Ishikawa (cell line): ENCODE data around the gene ZMYND8.

ENCODE experiments used
- CEBPB ChIP-seq: IDR thresholded peaks from 2 replicates; pipeline ENCODE4 v1.6.1; 2012
- CREB1 ChIP-seq: IDR thresholded peaks from 2 replicates; pipeline ENCODE4 v1.6.1; 2012; ENCODE audit warnings: low read depth
- EP300 ChIP-seq: IDR thresholded peaks from 2 replicates; pipeline ENCODE4 v1.6.1; 2012; ENCODE audit warnings: borderline replicate concordance
- FOXM1 ChIP-seq: IDR thresholded peaks from 2 replicates; pipeline ENCODE4 v1.6.1; 2012; ENCODE audit warnings: low read depth, borderline replicate concordance
- NFIC ChIP-seq: IDR thresholded peaks from 2 replicates; pipeline ENCODE4 v1.6.1; 2012
- RAD21 ChIP-seq: IDR thresholded peaks from 2 replicates; pipeline ENCODE4 v1.6.1; 2012; ENCODE audit warnings: low read depth
- TAF1 ChIP-seq: IDR thresholded peaks from 2 replicates; pipeline ENCODE4 v1.6.1; 2012; ENCODE audit warnings: low read depth, mild to moderate bottlenecking
- TCF12 ChIP-seq: IDR thresholded peaks from 2 replicates; pipeline ENCODE4 v1.6.1; 2012; ENCODE audit warnings: low read depth
- TEAD4 ChIP-seq: IDR thresholded peaks from 2 replicates; pipeline ENCODE4 v1.6.1; 2012
- YY1 ChIP-seq: IDR thresholded peaks from 2 replicates; pipeline ENCODE4 v1.6.1; 2012; ENCODE audit warnings: low read depth
- TF ChIP-seq, protein P1 (sequence below): IDR thresholded peaks from 2 replicates; pipeline ENCODE4 v1.6.1; 2012; ENCODE audit warnings: low read depth, mild to moderate bottlenecking
- TF ChIP-seq, protein P2 (sequence below): IDR thresholded peaks from 2 replicates; pipeline ENCODE4 v1.6.1; 2012

DNA sequence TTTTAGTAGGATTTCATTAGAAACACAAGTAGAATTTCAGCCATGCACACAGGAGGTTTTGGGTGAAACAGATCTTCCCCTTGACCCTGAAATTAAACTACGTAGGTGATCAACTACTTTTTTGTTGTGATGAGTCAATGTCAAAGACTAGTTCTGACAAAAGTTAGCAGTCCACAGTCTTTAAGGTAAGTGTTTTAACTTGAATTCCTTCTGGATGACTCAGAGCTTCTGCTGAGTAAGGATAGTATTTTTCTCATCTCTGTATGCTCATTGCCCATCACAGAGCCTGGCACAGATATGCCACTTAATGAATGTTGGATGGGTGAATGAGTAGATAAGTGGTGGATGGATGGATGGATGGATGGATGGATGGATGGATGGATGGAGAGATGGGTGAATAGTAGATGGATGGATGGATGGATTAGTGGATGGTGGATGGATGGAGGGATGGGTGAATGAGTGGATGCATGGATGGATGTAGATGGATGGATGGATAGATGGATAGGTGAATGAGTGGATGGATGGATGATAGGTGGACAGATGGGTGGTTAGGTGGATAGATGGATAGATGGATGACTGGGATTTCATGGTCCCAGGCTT is 165.3 kb downstream of the ZMYND8 start:
- TF ChIP-seq NFIC: no peak
- TF ChIP-seq TEAD4: no peak
- TF ChIP-seq EP300: no peak
- TF ChIP-seq CREB1: no peak
- no peak for TF ChIP-seq FOXM1
- no peak for TF ChIP-seq RAD21
- TF ChIP-seq, protein P1, sequence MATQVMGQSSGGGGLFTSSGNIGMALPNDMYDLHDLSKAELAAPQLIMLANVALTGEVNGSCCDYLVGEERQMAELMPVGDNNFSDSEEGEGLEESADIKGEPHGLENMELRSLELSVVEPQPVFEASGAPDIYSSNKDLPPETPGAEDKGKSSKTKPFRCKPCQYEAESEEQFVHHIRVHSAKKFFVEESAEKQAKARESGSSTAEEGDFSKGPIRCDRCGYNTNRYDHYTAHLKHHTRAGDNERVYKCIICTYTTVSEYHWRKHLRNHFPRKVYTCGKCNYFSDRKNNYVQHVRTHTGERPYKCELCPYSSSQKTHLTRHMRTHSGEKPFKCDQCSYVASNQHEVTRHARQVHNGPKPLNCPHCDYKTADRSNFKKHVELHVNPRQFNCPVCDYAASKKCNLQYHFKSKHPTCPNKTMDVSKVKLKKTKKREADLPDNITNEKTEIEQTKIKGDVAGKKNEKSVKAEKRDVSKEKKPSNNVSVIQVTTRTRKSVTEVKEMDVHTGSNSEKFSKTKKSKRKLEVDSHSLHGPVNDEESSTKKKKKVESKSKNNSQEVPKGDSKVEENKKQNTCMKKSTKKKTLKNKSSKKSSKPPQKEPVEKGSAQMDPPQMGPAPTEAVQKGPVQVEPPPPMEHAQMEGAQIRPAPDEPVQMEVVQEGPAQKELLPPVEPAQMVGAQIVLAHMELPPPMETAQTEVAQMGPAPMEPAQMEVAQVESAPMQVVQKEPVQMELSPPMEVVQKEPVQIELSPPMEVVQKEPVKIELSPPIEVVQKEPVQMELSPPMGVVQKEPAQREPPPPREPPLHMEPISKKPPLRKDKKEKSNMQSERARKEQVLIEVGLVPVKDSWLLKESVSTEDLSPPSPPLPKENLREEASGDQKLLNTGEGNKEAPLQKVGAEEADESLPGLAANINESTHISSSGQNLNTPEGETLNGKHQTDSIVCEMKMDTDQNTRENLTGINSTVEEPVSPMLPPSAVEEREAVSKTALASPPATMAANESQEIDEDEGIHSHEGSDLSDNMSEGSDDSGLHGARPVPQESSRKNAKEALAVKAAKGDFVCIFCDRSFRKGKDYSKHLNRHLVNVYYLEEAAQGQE: no peak
- no peak for TF ChIP-seq YY1
- TF ChIP-seq TAF1: no peak
- no peak for TF ChIP-seq TCF12
- TF ChIP-seq, protein P2, sequence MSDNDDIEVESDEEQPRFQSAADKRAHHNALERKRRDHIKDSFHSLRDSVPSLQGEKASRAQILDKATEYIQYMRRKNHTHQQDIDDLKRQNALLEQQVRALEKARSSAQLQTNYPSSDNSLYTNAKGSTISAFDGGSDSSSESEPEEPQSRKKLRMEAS: no peak
- TF ChIP-seq CEBPB: no peak
